GM20000 (cell line): ENCODE results near the gene ENOSF1.

Experiments
- DNase-seq: peaks from one replicate; pipeline ENCODE4 v3.0.0; 2012; ENCODE audit warnings: low spot score
- CTCF ChIP-seq: IDR thresholded peaks from 2 replicates; pipeline ENCODE4 v1.5.1; 2012; ENCODE audit warnings: mild to moderate bottlenecking, control low read depth; ENCODE audit errors: extremely low read depth, missing control alignments

Gene ENOSF1

GRCh38 chr18:678482-679182 lies 33.8 kb downstream of the ENOSF1 start:
- no peak for TF ChIP-seq CTCF
- no peak for DNase-seq

- no peak for DNase-seq
- TF ChIP-seq CTCF: no peak
These were observed 34.5 kb downstream of the ENOSF1 start for GRCh38 chr18:677951-678381.

GRCh38 chr18:677145-677544 lies 35.3 kb downstream of the ENOSF1 start:
- DNase-seq: no peak
- TF ChIP-seq CTCF: no peak

- no peak for DNase-seq
- TF ChIP-seq CTCF: no peak
These were observed 35.7 kb downstream of the ENOSF1 start for GRCh38 chr18:676736-677135.

- TF ChIP-seq CTCF: no peak
- DNase-seq: no peak
These were observed 36.4 kb downstream of the ENOSF1 start for GRCh38 chr18:676069-676468.

- DNase-seq: no peak
- no peak for TF ChIP-seq CTCF
These were observed 37.1 kb downstream of the ENOSF1 start for GRCh38 chr18:675307-675706.

GRCh38 chr18:673769-674168 lies 38.7 kb downstream of the ENOSF1 start:
- no peak for DNase-seq
- no peak for TF ChIP-seq CTCF
